Testis (tissue), 2 donors: ENCODE data around the gene GABRB1.

Experiments used
- POLR2A ChIP-seq: fragments of 450-650 bp; IDR thresholded peaks from one replicate; pipeline ENCODE4 v1.6.1; 2017; ENCODE audit warnings: antibody characterized with exemption, mild to moderate bottlenecking, moderate library complexity
- TF ChIP-seq, protein P1 (sequence below), 3 experiments: fragments of 450-650 bp in 2 of 3; fragments of 200-600 bp in 1 of 3; sonication (generic) in 1 of 3; IDR thresholded peaks; one replicate each; pipeline ENCODE4 v1.5.1; 2016 to 2019; ENCODE audit warnings: antibody characterized with exemption in 3 of 3, mild to moderate bottlenecking in 2 of 3, moderate library complexity in 1 of 3

DNA sequence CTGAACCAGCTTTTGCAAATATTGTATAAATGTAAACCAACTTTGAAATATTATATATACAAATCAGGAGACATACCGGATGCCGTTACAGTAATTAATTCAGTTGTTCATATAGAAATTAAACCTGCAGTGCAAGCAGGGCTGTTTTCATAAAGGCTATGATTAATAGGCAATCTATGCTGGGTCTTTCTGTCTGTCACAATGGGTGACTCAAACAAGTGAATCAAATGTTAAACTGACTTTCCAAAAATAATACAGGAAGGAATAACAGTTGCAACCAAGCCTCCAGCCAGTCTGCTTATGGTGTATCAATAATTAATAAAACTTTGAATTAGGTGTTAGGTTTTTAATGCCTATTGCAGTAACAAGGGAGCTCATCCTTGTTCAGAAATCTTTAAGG is 43.9 kb downstream of the GABRB1 start:
- TF ChIP-seq, protein P1, sequence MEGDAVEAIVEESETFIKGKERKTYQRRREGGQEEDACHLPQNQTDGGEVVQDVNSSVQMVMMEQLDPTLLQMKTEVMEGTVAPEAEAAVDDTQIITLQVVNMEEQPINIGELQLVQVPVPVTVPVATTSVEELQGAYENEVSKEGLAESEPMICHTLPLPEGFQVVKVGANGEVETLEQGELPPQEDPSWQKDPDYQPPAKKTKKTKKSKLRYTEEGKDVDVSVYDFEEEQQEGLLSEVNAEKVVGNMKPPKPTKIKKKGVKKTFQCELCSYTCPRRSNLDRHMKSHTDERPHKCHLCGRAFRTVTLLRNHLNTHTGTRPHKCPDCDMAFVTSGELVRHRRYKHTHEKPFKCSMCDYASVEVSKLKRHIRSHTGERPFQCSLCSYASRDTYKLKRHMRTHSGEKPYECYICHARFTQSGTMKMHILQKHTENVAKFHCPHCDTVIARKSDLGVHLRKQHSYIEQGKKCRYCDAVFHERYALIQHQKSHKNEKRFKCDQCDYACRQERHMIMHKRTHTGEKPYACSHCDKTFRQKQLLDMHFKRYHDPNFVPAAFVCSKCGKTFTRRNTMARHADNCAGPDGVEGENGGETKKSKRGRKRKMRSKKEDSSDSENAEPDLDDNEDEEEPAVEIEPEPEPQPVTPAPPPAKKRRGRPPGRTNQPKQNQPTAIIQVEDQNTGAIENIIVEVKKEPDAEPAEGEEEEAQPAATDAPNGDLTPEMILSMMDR (IDR thresholded peaks at IDR 0.05), result no peak
- no peak for TF ChIP-seq POLR2A
